GF-D8 (cell line): Measurements from ENCODE around the gene NKPD1.

Source experiments
- DNase-seq: peaks from one replicate; lab custom pipeline; 2025; lab: John Stamatoyannopoulos, UW

NKPD1 gene

DNA sequence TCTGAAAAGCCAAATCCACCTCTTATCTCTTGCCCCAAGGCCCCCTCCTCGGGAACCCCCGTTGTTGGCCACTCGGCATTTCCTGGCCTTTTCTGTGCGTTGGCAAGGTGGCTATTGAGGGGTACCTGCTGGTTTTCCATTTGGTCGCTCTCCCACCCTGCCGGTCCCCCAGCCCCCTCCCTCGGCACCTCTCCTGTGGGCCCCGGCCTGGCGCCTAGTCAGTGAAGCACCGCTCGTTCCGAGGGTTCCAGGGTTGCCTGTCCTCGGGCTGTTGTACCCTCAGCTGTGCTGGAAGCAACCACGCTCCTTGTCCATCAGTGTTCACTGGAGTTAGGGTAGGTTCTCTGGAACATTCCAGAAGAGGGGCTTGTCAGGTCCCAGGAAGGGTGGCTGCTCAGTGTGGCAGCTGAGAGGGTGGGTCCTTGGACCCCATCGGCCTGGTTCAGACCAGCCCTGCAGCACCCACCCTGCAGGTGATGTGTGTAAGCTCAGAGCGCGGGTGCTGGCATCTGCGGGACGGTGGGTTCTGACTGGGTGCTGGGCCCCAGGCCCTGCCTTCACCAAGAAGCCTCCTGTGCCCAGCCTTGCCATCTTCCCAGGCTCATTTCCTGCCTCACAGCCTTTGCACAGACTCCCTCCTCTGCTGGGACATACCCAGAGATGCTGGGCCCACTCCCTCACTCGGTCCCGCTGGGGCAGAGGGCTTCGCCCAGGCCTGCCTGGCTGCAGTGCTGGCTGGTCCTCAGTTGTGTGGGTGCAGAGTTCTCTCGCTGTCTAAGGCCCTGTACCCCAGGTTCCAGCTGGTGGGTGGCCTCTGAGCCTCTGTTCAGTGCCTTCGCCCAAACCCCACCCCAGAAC, 21.3 kb downstream of the NKPD1 start:
- no peak for DNase-seq

- no peak for DNase-seq
Measured at GRCh38 chr19:45138303-45138751, 22.5 kb downstream of the NKPD1 start.

DNA sequence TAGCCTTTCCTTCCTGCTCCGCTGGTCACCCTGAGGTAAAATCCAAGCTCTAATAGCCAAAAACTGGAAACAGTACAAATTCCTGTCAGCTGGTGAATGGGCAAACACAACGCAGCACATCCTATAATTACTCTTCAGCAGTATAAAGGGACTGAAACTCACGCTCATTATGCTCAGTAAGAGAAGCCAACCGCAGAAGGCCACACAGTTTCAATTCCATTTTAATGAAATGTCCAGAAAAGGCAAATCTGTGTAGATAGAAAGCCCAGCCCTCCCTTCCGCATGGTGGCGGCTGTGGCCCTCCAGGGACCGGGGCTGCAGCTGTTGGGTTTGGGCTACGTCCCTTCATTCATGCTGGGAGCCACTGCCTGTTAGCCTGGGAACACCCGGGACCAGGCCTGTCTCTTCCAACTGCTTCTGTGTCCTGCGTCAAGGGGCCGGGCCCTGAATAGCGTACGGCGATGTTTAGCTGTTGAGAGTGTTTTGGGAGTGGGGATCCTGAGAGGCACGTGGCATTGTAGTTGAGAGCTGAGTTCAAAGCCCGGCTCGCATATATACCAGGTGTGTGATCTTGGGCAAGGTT, 23.5 kb downstream of the NKPD1 start:
- DNase-seq = no peak

- DNase-seq = no peak
Measured at GRCh38 chr19:45136507-45137178, 24.1 kb downstream of the NKPD1 start.

- no peak for DNase-seq
Measured at GRCh38 chr19:45135176-45135885, 25.5 kb downstream of the NKPD1 start.

DNA sequence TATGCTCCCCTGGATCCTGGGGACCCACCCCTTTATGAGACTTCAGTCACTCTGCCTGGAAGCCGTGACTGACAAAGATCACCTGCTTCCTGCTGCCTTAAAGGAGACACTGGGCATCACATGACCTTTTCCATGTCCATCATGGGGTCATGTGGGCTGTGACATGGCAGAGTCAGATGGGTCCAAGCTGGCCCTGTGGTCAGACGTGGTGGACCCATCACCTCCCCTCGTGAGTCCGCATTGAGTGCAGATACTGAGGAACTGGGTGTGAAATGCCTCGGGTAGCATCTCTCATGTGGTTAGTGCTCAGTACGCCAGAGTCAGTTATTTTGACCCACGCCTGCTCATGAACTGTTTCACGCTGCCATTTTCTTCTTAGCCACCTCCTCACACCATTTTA, 27.1 kb downstream of the NKPD1 start:
- no peak for DNase-seq

GRCh38 chr19:45130888-45131615, 29.7 kb downstream of the NKPD1 start:
- DNase-seq = no peak

GRCh38 chr19:45130236-45130635, 30.5 kb downstream of the NKPD1 start:
- no peak for DNase-seq

DNA sequence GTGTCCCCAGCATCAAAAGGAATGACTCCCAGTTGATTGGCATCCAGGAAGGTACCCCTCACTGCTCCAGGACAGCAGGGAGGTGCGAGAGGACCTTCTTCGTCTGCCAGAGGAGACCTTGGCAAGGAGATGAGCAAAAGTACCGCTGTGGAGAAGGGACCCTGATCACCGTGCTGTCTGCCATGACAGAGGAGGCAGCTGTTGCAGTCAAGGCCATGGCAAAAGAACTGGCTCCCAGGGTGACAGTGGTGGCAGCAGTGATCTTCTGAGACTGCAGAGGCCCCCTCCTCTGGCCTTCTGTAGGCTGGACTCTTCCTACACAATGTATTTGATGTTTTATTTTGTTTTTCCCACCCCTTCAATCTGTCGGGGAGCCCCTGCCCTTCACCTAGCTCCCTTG, 32.0 kb downstream of the NKPD1 start:
- DNase-seq = no peak

DNA sequence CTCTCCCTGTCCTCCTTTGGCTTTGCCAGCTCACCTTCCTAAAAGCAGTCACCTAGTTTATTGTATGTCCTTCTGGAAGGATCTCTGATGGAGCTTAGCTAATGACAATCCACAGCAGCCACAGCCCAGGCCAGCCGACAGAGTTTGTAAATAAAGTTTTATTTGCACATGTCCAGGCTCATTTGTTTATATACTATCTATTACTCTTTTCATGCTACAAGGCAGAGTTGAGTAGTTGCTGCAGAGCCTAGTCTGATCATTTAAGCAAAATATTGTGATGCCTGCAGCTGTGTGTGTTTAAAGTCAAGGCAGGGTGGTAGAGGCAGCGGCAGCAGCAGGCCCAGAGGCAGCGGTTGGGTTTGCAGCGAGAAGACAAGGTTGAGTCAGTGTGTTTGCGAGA, 32.6 kb downstream of the NKPD1 start:
- no peak for DNase-seq

DNA sequence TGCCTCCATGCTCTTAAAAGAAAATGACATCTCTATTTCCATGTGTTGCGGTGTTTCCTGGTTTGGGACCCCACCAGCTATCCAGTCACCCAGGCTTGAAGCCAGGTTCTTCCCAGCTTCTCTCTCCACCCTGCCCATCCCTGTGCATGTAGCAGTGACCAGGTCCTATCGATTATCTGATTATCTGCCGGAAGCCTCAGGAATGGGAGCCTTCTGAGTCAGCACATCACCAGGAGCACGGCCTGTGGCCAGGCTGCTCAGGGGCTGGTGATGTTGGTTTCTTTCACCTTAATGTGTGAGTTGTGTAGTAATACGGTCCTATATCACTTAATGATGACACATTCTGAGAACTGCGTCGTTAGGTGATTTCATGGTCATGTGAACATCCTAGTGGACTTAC, 34.1 kb downstream of the NKPD1 start:
- no peak for DNase-seq

- DNase-seq = no peak
Measured at GRCh38 chr19:45125975-45126493, 34.7 kb downstream of the NKPD1 start.

GRCh38 chr19:45125360-45125759, 35.4 kb downstream of the NKPD1 start:
- DNase-seq = no peak

GRCh38 chr19:45124021-45124420, 36.8 kb downstream of the NKPD1 start:
- DNase-seq = no peak

- DNase-seq = no peak
Measured at GRCh38 chr19:45123440-45123850, 37.3 kb downstream of the NKPD1 start.

DNA sequence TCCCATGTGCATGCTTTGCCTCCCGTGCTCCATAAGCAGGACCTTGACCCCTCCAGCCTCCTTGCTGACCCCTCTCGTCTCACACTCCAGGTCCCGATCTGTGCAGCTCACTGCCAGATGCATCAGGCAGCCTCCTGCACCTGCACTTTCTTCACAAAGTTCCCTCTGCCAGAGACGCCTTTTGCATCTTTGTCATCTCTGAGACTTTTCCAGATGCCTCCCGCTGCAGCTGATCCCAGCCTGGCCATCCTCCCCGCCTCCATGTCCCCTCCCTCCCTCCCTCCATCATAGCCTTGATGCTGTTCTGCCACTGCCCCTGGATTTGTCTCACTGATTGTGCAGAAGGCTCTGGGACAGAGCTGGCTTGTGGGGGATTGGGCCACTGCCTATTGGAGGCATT, 38.0 kb downstream of the NKPD1 start:
- no peak for DNase-seq

DNA sequence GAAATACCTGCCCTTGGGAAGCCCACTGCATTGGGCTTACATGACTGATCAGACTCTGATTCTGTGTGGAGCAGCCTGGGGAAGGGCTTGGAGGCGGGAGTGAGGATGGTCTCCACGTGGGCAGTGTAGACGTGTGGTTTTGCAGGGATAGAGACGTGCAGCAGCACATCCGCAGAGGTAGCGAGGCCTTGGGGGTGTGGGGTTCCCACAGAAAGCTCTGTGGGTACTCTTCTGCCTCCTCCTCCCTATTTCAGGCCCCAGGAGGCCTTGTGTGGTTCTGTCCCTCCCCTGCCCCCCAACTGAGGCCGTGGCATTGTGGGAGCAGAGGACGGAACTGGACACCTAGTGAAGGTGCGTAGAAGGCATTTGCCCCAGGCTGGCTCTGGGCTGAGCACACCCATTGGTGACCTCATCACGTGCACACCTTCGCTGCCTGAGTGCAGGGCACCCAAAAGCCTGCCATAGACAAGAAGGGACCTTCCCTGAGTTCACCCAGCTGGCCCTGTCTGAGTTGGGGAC, 38.9 kb downstream of the NKPD1 start:
- DNase-seq = no peak

DNA sequence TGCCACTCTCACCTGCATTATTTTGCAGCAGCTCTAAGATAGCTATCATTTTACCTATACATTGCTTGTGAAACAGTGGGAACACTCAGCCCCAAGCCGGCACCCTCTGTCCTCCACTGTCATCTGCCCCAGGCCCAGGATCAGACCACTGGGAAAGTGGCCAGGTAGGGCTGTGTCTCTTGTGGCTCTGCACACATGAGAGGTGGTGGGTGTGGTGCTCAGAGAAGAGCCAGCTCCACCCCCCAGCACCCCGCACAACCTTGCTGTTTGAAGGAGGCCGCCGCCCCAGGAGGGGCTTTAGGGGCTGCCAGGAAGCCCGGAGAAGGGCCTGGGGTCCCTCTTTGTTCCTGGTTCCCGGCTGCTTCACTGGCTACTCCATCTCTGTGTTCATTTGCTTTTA, 41.2 kb downstream of the NKPD1 start:
- no peak for DNase-seq

- peak; percentile 37 for DNase-seq
Measured at GRCh38 chr19:45118591-45119355, 42.0 kb downstream of the NKPD1 start.

GRCh38 chr19:45118106-45118505, 42.7 kb downstream of the NKPD1 start:
- no peak for DNase-seq

DNA sequence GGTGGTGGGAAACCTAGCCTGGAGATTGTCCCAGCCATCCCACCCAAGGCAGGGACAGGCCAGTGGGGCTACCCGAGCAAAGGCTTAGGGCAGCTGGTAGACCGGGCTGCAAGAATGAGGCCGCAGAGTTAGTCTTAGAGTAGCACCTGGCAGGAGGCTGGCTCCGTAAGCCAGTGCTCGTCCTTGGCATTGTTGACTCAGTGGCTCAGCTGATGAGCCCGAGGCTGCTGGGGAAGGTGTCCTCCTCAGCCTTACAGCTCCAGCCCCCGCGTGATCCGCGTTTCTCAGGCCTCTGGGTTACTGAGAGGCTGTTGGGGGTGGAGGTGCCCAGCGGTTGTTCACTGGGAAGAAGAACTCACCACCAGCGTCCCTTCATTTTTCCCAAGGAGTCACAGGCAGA, 43.1 kb downstream of the NKPD1 start:
- no peak for DNase-seq
